ENCODE data around the gene TECTA.

DNA sequence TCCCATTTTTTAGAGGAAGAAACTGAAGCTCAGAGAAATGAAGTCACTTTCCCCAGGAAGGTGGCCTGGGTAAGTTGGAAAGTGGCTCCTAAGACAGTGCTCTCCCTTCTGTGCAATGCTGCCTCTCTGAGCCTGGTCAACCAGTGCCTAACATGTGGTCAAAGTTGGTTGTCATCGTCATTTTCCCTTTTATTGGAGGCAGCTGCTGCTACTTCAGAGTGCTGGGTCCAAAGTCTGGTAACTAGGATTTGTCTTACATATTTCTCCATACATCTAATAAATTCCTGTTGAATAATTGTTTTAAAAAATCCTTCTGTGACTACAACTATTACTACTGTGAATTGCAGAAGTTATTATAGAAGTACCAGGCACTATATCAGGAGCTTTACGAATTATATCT lies 48.1 kb downstream of the TECTA start:
- TF ChIP-seq POLR2A (IDR thresholded peaks at IDR 0.05) (no peak), EP300 (IDR thresholded peaks at IDR 0.05) (no peak)
- TF ChIP-seq, protein P1, sequence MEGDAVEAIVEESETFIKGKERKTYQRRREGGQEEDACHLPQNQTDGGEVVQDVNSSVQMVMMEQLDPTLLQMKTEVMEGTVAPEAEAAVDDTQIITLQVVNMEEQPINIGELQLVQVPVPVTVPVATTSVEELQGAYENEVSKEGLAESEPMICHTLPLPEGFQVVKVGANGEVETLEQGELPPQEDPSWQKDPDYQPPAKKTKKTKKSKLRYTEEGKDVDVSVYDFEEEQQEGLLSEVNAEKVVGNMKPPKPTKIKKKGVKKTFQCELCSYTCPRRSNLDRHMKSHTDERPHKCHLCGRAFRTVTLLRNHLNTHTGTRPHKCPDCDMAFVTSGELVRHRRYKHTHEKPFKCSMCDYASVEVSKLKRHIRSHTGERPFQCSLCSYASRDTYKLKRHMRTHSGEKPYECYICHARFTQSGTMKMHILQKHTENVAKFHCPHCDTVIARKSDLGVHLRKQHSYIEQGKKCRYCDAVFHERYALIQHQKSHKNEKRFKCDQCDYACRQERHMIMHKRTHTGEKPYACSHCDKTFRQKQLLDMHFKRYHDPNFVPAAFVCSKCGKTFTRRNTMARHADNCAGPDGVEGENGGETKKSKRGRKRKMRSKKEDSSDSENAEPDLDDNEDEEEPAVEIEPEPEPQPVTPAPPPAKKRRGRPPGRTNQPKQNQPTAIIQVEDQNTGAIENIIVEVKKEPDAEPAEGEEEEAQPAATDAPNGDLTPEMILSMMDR (IDR thresholded peaks at IDR 0.05) = no peak
